IMR-90 (cell line): Measurements from ENCODE around the gene SERTAD4. TPM values are rescaled to one million over a fixed set of nuclear protein-coding genes. Genes with fewer than 3 reads are reported as not detected.

Source experiments
- ATAC-seq: fragments of 200-7000 bp; cut with Tn5 transposase; 2 replicates; pipeline ENCODE4 v1.9.1; 2020; ENCODE audit warnings: low read depth, mild to moderate bottlenecking, moderate library complexity
- BruUV-seq: library from RNA; stranded (reverse); fragments of 400-500 nt; replicated peaks from 2 replicates; lab custom pipeline; 2021; lab: Mats Ljungman, UMichigan
- CTCF ChIA-PET: fragments of 300-600 bp; formaldehyde crosslinking; extraction: SDS; loops from one replicate; lab custom pipeline; 2021; ENCODE audit warnings: antibody characterized with exemption; lab: Yijun Ruan, JAX
- POLR2A ChIA-PET: fragments of 300-600 bp; sonication (Branson Sonifier 250); formaldehyde crosslinking; loops from one replicate; lab custom pipeline; 2022; ENCODE audit warnings: antibody characterized with exemption; ENCODE audit not compliant: unreplicated experiment; lab: Charles Lee
- DNase-seq: peaks from one replicate; pipeline ENCODE4 v3.0.0; 2013
- H2AFZ ChIP-seq: replicated peaks from 2 replicates; pipeline ENCODE3; 2013; ENCODE audit warnings: low read length, mild to moderate bottlenecking; ENCODE audit not compliant: poor library complexity
- H2AK5ac ChIP-seq: 2 replicates; pipeline ENCODE4 v1.6.1; 2013; ENCODE audit warnings: low read depth, low read length, inconsistent platforms
- H2AK9ac ChIP-seq: replicated peaks from 2 replicates; pipeline ENCODE3; 2013; ENCODE audit warnings: mild to moderate bottlenecking, low read depth, low read length, moderate library complexity; ENCODE audit not compliant: poor library complexity
- H2BK120ac ChIP-seq: 2 replicates; pipeline ENCODE4 v1.6.1; 2013; ENCODE audit warnings: low read depth, low read length, inconsistent platforms
- H2BK15ac ChIP-seq: 3 replicates; pipeline ENCODE4 v1.6.1; 2013; ENCODE audit warnings: low read depth, low read length, inconsistent platforms
- H2BK20ac ChIP-seq: 2 replicates; pipeline ENCODE4 v1.6.1; 2013; ENCODE audit warnings: low read depth, mild to moderate bottlenecking, inconsistent platforms, low read length, moderate library complexity
- H2BK5ac ChIP-seq: 2 replicates; pipeline ENCODE4 v1.6.1; 2013; ENCODE audit warnings: mild to moderate bottlenecking, low read depth, low read length, inconsistent platforms; ENCODE audit not compliant: poor library complexity, severe bottlenecking
- H3K14ac ChIP-seq: replicated peaks from 2 replicates; pipeline ENCODE4 v1.6.1; 2013; ENCODE audit warnings: low read depth, low read length, inconsistent platforms
- H3K18ac ChIP-seq: 2 replicates; pipeline ENCODE4 v1.6.1; 2013; ENCODE audit warnings: low read depth, low read length, control low read depth
- H3K23ac ChIP-seq: 2 replicates; pipeline ENCODE4 v1.6.1; 2013; ENCODE audit warnings: low read depth, low read length, inconsistent platforms
- H3K27ac ChIP-seq: 2 replicates; pipeline ENCODE4 v1.5.1; 2013; ENCODE audit warnings: mild to moderate bottlenecking, control low read depth, low read length; ENCODE audit not compliant: insufficient read depth
- H3K27me3 ChIP-seq: 2 replicates; pipeline ENCODE4 v1.6.1; 2013; ENCODE audit warnings: low read length; ENCODE audit not compliant: control insufficient read depth, insufficient read depth
- H3K36me3 ChIP-seq: 2 replicates; pipeline ENCODE4 v1.6.1; 2013; ENCODE audit warnings: low read length, mixed read lengths; ENCODE audit not compliant: control insufficient read depth, insufficient read depth
- H3K4ac ChIP-seq: 2 replicates; pipeline ENCODE4 v1.6.1; 2013; ENCODE audit warnings: low read depth, low read length, inconsistent platforms
- H3K4me1 ChIP-seq: 2 replicates; pipeline ENCODE4 v1.6.1; 2013; ENCODE audit warnings: low read length, mixed read lengths; ENCODE audit not compliant: control insufficient read depth, insufficient read depth
- H3K4me2 ChIP-seq: 2 replicates; pipeline ENCODE4 v1.6.1; 2013; ENCODE audit warnings: low read depth, mild to moderate bottlenecking, control low read depth, low read length, moderate library complexity
- H3K4me3 ChIP-seq: 2 replicates; pipeline ENCODE4 v1.5.1; 2013; ENCODE audit warnings: low read depth, mild to moderate bottlenecking, control low read depth, low read length, moderate library complexity; ENCODE audit not compliant: insufficient read depth
- H3K56ac ChIP-seq: 2 replicates; pipeline ENCODE4 v1.6.1; 2013; ENCODE audit warnings: low read length, inconsistent platforms; ENCODE audit not compliant: insufficient read depth; ENCODE audit errors: extremely low read depth
- H3K79me1 ChIP-seq, 2 experiments: 2 replicates each; pipeline ENCODE4 v1.6.1; 2013; ENCODE audit warnings: low read length in 2 of 2, inconsistent platforms in 1 of 2, low read depth in 1 of 2
- H3K9ac ChIP-seq: 2 replicates; pipeline ENCODE4 v1.6.1; 2013; ENCODE audit warnings: low read depth, low read length, control low read depth
- H3K9me1 ChIP-seq: 2 replicates; pipeline ENCODE4 v1.6.1; 2013; ENCODE audit warnings: low read length, inconsistent platforms; ENCODE audit not compliant: insufficient read depth
- H3K9me3 ChIP-seq: 2 replicates; pipeline ENCODE4 v1.6.1; 2013; ENCODE audit warnings: low read length; ENCODE audit not compliant: control insufficient read depth, insufficient read depth
- H4K20me1 ChIP-seq: 2 replicates; pipeline ENCODE4 v1.6.1; 2013; ENCODE audit warnings: low read length, inconsistent platforms; ENCODE audit not compliant: insufficient read depth
- H4K5ac ChIP-seq: 2 replicates; pipeline ENCODE4 v1.6.1; 2013; ENCODE audit warnings: mild to moderate bottlenecking, low read depth, low read length, control low read depth
- H4K8ac ChIP-seq, 2 experiments: 2 replicates each; pipeline ENCODE4 v1.6.1; 2013; ENCODE audit warnings: low read depth in 2 of 2, low read length in 2 of 2, control low read depth in 1 of 2, inconsistent platforms in 1 of 2
- H4K91ac ChIP-seq: 2 replicates; pipeline ENCODE4 v1.6.1; 2013; ENCODE audit warnings: low read depth, low read length, inconsistent platforms; ENCODE audit not compliant: insufficient read depth
- MAZ ChIP-seq: IDR thresholded peaks from 2 replicates; pipeline ENCODE4 v1.6.1; 2012; ENCODE audit warnings: low read depth, mild to moderate bottlenecking, low read length, improper control_type of control experiment, moderate library complexity, borderline replicate concordance
- NFE2L2 ChIP-seq: fragments of 150-350 bp; IDR thresholded peaks from 2 replicates; pipeline ENCODE4 v1.6.1; 2016; ENCODE audit warnings: low read depth, mild to moderate bottlenecking, low read length
- RAD21 ChIP-seq: IDR thresholded peaks from 2 replicates; pipeline ENCODE4 v1.6.1; 2012; ENCODE audit warnings: low read length, improper control_type of control experiment
- WGBS, 2 experiments: methylation state at CpG; one replicate each; pipeline versions ENCODE4 v1.1.5 to v1.1.7; 2013; ENCODE audit warnings: missing lambda C conversion rate in 2 of 2; ENCODE audit not compliant: insufficient read length in 1 of 2; ENCODE audit errors: extremely low coverage in 2 of 2; 5-methylcytosine and 5-hydroxymethylcytosine counted together
- dilution Hi-C: fragments of 300-500 bp; cut with HindIII; formaldehyde crosslinking; loops from one replicate; pipeline ENCODE4 v1.14.3; 2018; ENCODE audit warnings: low sequenced_read_pairs; ENCODE audit not compliant: unreplicated experiment
- in situ Hi-C: fragments of 300-500 bp; cut with MboI; formaldehyde crosslinking; loops from 3 replicates; pipeline ENCODE4 v1.14.3; 2019; ENCODE audit warnings: low sequenced_read_pairs, inconsistent platforms, mixed read lengths
- intact Hi-C: fragments of 100-400 bp; cut with micrococcal nuclease; formaldehyde crosslinking; loops from 2 replicates; pipeline ENCODE4 v1.10.0; 2022
- polyA plus RNA-seq, 3 experiments: library from polyadenylated mRNA; depleted of rRNA; stranded (reverse); fragments of >200 nt; gene quantifications; 2 replicates each; pipeline ENCODE4 v1.2.3, GENCODE V29; 2012; ENCODE audit warnings: low replicate concordance in 1 of 3
- total RNA-seq: library from RNA; depleted of rRNA; stranded (reverse); fragments of >200 nt; gene quantifications from 2 replicates; pipeline ENCODE4 v1.2.3, GENCODE V29; 2012
- TF ChIP-seq, protein P1 (sequence below): fragments of 150-350 bp; IDR thresholded peaks from 2 replicates; pipeline ENCODE4 v1.6.1; 2016; ENCODE audit warnings: low read depth, mild to moderate bottlenecking, low read length, moderate library complexity, borderline replicate concordance

SERTAD4 gene
- total and polyA plus RNA-seq, 2 of the 4 experiments (the other 2 are of a cell fraction), result under 0.01 to 0.22 TPM

GRCh38 chr1:210288116-210288515 lies 55.5 kb downstream of the SERTAD4 start:
- H3K4me3 ChIP-seq, result no peak overlapping the region
- H2AK9ac ChIP-seq, result no peak overlapping the region
- H2BK20ac ChIP-seq, result no peak overlapping the region
- H2BK5ac ChIP-seq, result no peak overlapping the region
- H4K20me1 ChIP-seq, result no peaks in the 10 kb centered on the region
- H4K8ac ChIP-seq, result no peak overlapping the region
- H3K23ac ChIP-seq, result no peak overlapping the region
- H3K4ac ChIP-seq, result no peak overlapping the region
- H4K5ac ChIP-seq, result no peak overlapping the region
- H3K27me3 ChIP-seq, result peaks cover 26% of the 10 kb centered on the region
- no peak overlapping the region for H3K4me2 ChIP-seq
- CTCF ChIA-PET, result no interaction called here
- in situ Hi-C loops (no loop called here), intact Hi-C loops (no loop called here), dilution Hi-C loops (no loop called here)
- H3K14ac ChIP-seq, result no peak overlapping the region
- no peak overlapping the region for H2AFZ ChIP-seq
- H3K56ac ChIP-seq, result no peak overlapping the region
- H2BK120ac ChIP-seq, result no peak overlapping the region
- POLR2A ChIA-PET, result no interaction called here
- H3K9me1 ChIP-seq, result no peaks in the 10 kb centered on the region
- no peak overlapping the region for H2AK5ac ChIP-seq
- H3K9ac ChIP-seq, result no peak overlapping the region
- no peak overlapping the region for H2BK15ac ChIP-seq
- no peaks in the 10 kb centered on the region for H3K79me1 ChIP-seq
- no peaks in the 10 kb centered on the region for H3K36me3 ChIP-seq
- H3K18ac ChIP-seq, result no peak overlapping the region
- BruUV-seq, result no TSS peak
- H4K91ac ChIP-seq, result no peak overlapping the region
- H3K9me3 ChIP-seq, result no peaks in the 10 kb centered on the region
- H3K27ac ChIP-seq, result no peak overlapping the region
- ATAC-seq (no peak), DNase-seq (no peak)
- H3K4me1 ChIP-seq, result no peaks in the 10 kb centered on the region
- WGBS, 2 experiments, result 85% methylated on average over 3 of the region's 4 CpGs; no CpG with 5 or more reads in 1 of the 2 experiments
- TF ChIP-seq MAZ, result no peak
- TF ChIP-seq RAD21, result no peak
- TF ChIP-seq NFE2L2, result no peak
- TF ChIP-seq, protein P1, sequence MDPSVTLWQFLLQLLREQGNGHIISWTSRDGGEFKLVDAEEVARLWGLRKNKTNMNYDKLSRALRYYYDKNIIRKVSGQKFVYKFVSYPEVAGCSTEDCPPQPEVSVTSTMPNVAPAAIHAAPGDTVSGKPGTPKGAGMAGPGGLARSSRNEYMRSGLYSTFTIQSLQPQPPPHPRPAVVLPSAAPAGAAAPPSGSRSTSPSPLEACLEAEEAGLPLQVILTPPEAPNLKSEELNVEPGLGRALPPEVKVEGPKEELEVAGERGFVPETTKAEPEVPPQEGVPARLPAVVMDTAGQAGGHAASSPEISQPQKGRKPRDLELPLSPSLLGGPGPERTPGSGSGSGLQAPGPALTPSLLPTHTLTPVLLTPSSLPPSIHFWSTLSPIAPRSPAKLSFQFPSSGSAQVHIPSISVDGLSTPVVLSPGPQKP, result no peak
